Osteoblast (primary cell): ENCODE data around the gene CYP11A1. TPM values are rescaled to one million over a fixed set of nuclear protein-coding genes. Genes with fewer than 3 reads are reported as not detected.

Experiments used
- DNase-seq: peaks from one replicate; pipeline ENCODE4 v3.0.0; 2011; ENCODE audit warnings: low spot score, mixed read lengths; ENCODE audit not compliant: insufficient read length; ENCODE audit errors: missing footprints
- H2AFZ ChIP-seq: 2 replicates; pipeline ENCODE4 v1.6.0; 2011; ENCODE audit warnings: mild to moderate bottlenecking, low read length
- H3K27ac ChIP-seq: 2 replicates; pipeline ENCODE4 v1.5.1; 2011; ENCODE audit warnings: mild to moderate bottlenecking, low read depth, low read length, moderate library complexity
- H3K27me3 ChIP-seq: 2 replicates; pipeline ENCODE4 v1.6.0; 2012; ENCODE audit warnings: mild to moderate bottlenecking, control low read depth, inconsistent platforms, low read length, moderate library complexity; ENCODE audit not compliant: insufficient read depth
- H3K36me3 ChIP-seq: 2 replicates; pipeline ENCODE4 v1.5.1; 2011; ENCODE audit warnings: mild to moderate bottlenecking, low read length, control low read depth, moderate library complexity; ENCODE audit not compliant: insufficient read depth
- H3K4me1 ChIP-seq: 2 replicates; pipeline ENCODE4 v1.5.1; 2011; ENCODE audit warnings: mild to moderate bottlenecking, low read length, control low read depth, moderate library complexity; ENCODE audit not compliant: insufficient read depth
- H3K4me2 ChIP-seq: 2 replicates; pipeline ENCODE4 v1.6.0; 2011; ENCODE audit warnings: mild to moderate bottlenecking, low read length; ENCODE audit not compliant: insufficient read depth
- H3K4me3 ChIP-seq: fragments of 200-600 bp; sonication (generic); 3 replicates; pipeline ENCODE4 v1.5.1; 2012; ENCODE audit warnings: mild to moderate bottlenecking, low read length, inconsistent platforms; ENCODE audit not compliant: insufficient read depth
- H3K79me2 ChIP-seq: 2 replicates; pipeline ENCODE4 v1.6.0; 2012; ENCODE audit warnings: mild to moderate bottlenecking, low read length, control low read depth, inconsistent platforms; ENCODE audit not compliant: insufficient read depth
- H3K9me3 ChIP-seq: 2 replicates; pipeline ENCODE4 v1.5.1; 2011; ENCODE audit warnings: low read depth, low read length, control low read depth
- H4K20me1 ChIP-seq: 2 replicates; pipeline ENCODE4 v1.6.0; 2012; ENCODE audit warnings: mild to moderate bottlenecking, low read length, control low read depth; ENCODE audit not compliant: insufficient read depth
- total RNA-seq: library from RNA; depleted of rRNA; stranded (reverse); fragments of >200 nt; gene quantifications from 2 replicates; pipeline ENCODE4 v1.2.3, GENCODE V29; 2012
- TF ChIP-seq, protein P1 (sequence below): IDR thresholded peaks from 2 replicates; pipeline ENCODE4 v1.5.1; 2011; ENCODE audit warnings: mild to moderate bottlenecking, low read depth, low read length, moderate library complexity; ENCODE audit errors: extremely low read depth

The CYP11A1 gene
- total RNA-seq, 1 donor = 1.4 TPM

DNA sequence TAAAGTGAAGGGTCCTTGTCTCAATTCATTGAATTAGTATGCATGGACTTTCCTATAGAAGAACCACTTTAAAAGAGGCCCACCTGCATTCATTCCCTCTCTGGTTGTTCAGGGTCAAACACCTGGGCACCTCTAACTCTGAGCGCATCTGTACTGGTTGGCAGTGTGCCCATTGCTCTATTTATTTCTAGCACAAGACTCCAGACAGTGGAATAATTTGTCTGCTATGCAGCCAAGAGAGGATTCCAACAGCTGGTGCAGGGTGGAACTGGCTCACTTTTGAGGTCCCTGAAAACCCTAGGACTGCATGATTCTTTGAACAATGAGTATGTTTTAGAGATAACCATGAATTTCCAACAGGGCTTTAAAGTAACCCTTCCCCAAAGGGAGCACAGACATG lies 73.4 kb downstream of the CYP11A1 start:
- TF ChIP-seq, protein P1, sequence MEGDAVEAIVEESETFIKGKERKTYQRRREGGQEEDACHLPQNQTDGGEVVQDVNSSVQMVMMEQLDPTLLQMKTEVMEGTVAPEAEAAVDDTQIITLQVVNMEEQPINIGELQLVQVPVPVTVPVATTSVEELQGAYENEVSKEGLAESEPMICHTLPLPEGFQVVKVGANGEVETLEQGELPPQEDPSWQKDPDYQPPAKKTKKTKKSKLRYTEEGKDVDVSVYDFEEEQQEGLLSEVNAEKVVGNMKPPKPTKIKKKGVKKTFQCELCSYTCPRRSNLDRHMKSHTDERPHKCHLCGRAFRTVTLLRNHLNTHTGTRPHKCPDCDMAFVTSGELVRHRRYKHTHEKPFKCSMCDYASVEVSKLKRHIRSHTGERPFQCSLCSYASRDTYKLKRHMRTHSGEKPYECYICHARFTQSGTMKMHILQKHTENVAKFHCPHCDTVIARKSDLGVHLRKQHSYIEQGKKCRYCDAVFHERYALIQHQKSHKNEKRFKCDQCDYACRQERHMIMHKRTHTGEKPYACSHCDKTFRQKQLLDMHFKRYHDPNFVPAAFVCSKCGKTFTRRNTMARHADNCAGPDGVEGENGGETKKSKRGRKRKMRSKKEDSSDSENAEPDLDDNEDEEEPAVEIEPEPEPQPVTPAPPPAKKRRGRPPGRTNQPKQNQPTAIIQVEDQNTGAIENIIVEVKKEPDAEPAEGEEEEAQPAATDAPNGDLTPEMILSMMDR = no peak
- peaks cover 33% of the 10 kb centered on the region for H3K27me3 ChIP-seq
- H3K36me3 ChIP-seq = no peaks in the 10 kb centered on the region
- peaks cover 3% of the 10 kb centered on the region for H3K4me1 ChIP-seq
- no peak overlapping the region for H2AFZ ChIP-seq
- no peak overlapping the region for H3K4me3 ChIP-seq
- H4K20me1 ChIP-seq = peaks cover 4% of the 10 kb centered on the region
- no peak overlapping the region for H3K27ac ChIP-seq
- H3K4me2 ChIP-seq = no peak overlapping the region
- no peaks in the 10 kb centered on the region for H3K9me3 ChIP-seq
- H3K79me2 ChIP-seq = no peaks in the 10 kb centered on the region
- DNase-seq = no peak

DNA sequence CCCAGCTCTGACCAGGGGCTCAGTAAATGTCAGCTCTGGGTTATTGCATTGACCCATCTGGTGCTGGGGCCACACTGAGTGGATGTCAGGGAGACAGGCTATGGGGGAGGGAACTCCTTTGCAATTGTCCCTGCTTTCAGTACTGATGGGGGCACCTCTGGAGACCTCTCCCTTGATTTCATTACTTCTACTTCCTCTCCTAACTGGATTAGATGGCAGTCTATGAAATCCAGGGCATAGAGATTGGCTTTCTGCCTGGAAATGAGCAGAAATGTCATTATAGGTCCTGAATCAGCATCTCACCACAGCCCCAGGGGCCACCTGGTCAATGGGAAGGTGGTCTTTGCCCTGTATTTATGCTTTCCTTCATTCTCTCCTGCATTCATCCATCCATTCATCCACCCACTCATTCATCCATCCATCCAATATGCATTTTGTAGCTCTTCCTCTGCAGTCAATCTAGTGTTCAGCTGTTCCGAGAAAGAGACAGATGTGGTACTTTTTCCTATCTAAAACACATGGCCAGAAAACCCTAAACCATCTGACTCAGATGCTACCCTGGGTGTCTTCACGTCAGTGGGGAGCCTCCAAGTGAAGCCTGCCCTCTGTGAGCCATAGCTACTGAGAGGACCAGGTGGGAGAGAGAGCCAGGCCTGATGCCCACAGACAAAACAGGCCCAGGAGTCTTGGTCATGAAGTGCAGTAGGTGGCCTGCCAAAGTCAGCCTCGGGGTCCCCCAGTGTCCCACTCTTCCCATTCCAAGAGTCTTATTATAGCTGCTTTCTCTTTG lies 74.2 kb downstream of the CYP11A1 start:
- peaks cover 4% of the 10 kb centered on the region for H4K20me1 ChIP-seq
- no peak overlapping the region for H2AFZ ChIP-seq
- no peaks in the 10 kb centered on the region for H3K9me3 ChIP-seq
- TF ChIP-seq, protein P1 = no peak
- H3K4me1 ChIP-seq = peaks cover 3% of the 10 kb centered on the region
- peaks cover 27% of the 10 kb centered on the region for H3K27me3 ChIP-seq
- no peak overlapping the region for H3K4me3 ChIP-seq
- H3K4me2 ChIP-seq = no peak overlapping the region
- peak; percentile 38 for DNase-seq
- no peaks in the 10 kb centered on the region for H3K79me2 ChIP-seq
- H3K36me3 ChIP-seq = no peaks in the 10 kb centered on the region
- no peak overlapping the region for H3K27ac ChIP-seq

DNA sequence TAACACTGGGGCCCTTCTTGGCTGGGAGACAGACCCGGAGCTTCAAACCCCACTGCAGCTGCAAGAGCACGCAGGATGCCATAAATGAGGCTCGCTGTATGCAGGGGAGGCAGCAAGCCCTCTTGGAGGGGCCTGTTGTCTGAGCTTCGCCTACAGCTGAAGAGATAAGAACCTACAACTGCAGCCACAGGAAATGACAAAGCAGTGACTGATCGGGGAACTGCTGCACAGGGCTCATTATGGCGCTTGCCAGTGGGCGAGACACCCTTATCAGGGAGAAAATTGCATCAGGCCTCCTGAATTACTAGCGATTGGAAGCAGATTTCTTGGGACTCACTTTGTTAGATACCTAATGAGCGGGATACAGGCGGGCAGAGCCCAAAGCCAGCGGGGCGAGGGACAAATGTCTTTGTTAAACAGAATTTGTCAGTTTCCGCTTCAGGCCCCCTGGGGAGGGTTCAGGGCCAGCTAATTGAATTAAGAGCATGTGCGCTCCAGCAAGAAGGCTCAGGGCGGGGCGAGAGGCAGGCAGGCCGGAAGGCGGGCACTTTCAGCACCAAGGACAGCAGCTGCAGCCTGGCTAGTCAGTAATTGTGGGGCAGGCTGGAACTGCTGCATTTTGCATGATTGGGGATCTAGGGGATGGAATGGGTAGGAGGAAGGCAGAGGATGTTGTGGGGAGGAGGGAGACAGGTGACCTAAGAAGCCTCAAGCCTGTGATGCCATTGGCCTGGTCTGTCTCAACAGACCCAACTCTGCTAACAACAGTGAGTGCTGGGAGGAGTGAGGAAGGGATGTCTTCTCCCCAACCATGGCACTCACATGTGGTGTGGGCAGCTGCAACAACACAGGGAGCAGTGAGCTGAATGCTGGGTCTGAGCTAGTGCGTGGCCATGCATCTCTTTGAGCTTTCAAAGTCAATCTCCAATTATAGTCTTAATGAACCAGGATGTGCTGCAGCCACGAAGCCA lies 76.1 kb downstream of the CYP11A1 start:
- Histone ChIP-seq H3K4me2 (peak overlapping the region; percentile 18), H3K79me2 (no peaks in the 10 kb centered on the region), H3K27ac (no peak overlapping the region), H3K4me1 (peaks cover 3% of the 10 kb centered on the region), H3K9me3 (no peaks in the 10 kb centered on the region), H3K27me3 (peaks cover 13% of the 10 kb centered on the region), H3K36me3 (no peaks in the 10 kb centered on the region), H4K20me1 (peaks cover 4% of the 10 kb centered on the region), H2AFZ (no peak overlapping the region), H3K4me3 (no peak overlapping the region)
- TF ChIP-seq, protein P1 = no peak
- DNase-seq = peak; percentile 96

DNA sequence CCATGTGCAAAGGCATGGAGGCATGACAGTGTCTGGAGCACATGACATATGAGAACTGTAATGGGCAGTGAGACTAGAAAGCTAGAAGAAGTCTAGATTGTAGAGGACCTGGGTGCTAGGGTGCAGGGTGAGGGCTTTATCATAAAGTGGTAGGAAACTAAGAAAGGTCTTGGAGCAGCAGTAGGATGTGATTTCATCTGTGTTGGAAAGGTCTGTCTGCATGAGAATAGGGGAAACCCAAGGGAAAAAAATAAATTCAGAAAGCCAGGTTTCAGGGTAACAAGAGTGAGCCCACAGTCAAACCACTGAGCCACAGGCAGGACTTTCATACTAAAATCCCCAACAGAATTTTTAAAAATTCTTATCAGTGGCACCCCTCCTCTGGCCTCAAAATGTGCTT lies 76.8 kb downstream of the CYP11A1 start:
- H3K4me1 ChIP-seq = peaks cover 3% of the 10 kb centered on the region
- no peak overlapping the region for H3K4me2 ChIP-seq
- H3K9me3 ChIP-seq = no peaks in the 10 kb centered on the region
- TF ChIP-seq, protein P1 = no peak
- H3K27me3 ChIP-seq = peaks cover 11% of the 10 kb centered on the region
- no peaks in the 10 kb centered on the region for H3K79me2 ChIP-seq
- H4K20me1 ChIP-seq = peaks cover 4% of the 10 kb centered on the region
- DNase-seq = peak; percentile 37
- no peak overlapping the region for H3K27ac ChIP-seq
- H3K4me3 ChIP-seq = no peak overlapping the region
- no peaks in the 10 kb centered on the region for H3K36me3 ChIP-seq
- H2AFZ ChIP-seq = no peak overlapping the region
